ENCODE results near the gene AFF3.

GRCh38 chr2:100043891-100044255 is 98.5 kb downstream of the AFF3 start:
- TF ChIP-seq CTCF (IDR thresholded peaks at IDR 0.05 in 8 of 11, conservative IDR thresholded peaks at IDR 0.05 in 3 of 11) (no peak), POLR2AphosphoS5 (IDR thresholded peaks at IDR 0.05) (no peak), POLR2A (IDR thresholded peaks at IDR 0.05) (no peak)

Data from spleen (tissue), 7 donors.